ENCODE data around the gene HSD11B1L. TPM values are rescaled to one million over a fixed set of nuclear protein-coding genes. Genes with fewer than 3 reads are reported as not detected.
"Not testable (repeated sequence)": the region's sequence is repeated elsewhere in the genome, so short reads cannot be mapped to it uniquely, and the experiment has no call there.

Gene HSD11B1L
- total and polyA plus RNA-seq, 2 donors: 3.6 to 17.5 TPM

DNA sequence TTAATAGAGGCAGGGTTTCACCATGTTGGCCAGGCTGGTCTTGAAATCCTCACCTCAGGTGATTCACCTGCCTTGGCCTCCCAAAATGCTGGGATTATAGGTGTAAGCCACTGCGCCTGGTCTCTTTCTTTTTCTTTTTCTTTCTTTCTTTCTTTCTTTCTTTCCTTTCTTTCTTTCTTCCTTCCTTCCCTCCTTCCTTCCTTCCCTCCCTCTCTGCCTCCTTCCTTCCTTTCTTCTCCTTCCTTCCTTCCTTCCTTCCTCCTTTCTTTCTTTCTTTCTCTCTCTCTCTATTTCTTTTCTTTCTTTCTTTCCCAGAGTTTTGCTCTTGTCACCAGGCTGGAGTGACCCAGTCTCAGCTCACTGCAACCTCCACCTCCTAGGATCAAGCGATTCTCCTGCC lies 52.3 kb downstream of the HSD11B1L start:
- H3K36me3 ChIP-seq (ENCODE audit: insufficient read depth); H3K27ac ChIP-seq (ENCODE audit: low read depth); H3K4me3 ChIP-seq (ENCODE audit: low read depth, low read length); DNase-seq (ENCODE audit: extremely low spot score); H3K4me1 ChIP-seq (ENCODE audit: insufficient read depth): not testable (repeated sequence)
- 85% methylated on average over 2 of the region's 2 CpGs for WGBS

Other genes with a start within 250 kb of the HSD11B1L start
- gene ZNRF4, start 225.6 kb upstream of the HSD11B1L start, total RNA-seq: not detected
- gene ZNRF4, start 225.6 kb upstream of the HSD11B1L start, polyA plus RNA-seq: not detected
- gene TINCR, start 113.1 kb upstream of the HSD11B1L start, total RNA-seq: 1.6 TPM
- 0.85 TPM for gene TINCR, start 113.1 kb upstream of the HSD11B1L start, polyA plus RNA-seq
- 47.9 TPM for gene SAFB2, start 58.3 kb upstream of the HSD11B1L start, total RNA-seq
- 53.5 TPM for gene SAFB2, start 58.3 kb upstream of the HSD11B1L start, polyA plus RNA-seq
- 63.3 TPM for gene SAFB, start 57.9 kb upstream of the HSD11B1L start, total RNA-seq
- 69.3 TPM for gene SAFB, start 57.9 kb upstream of the HSD11B1L start, polyA plus RNA-seq
- 18.8 TPM for gene MICOS13, start 511 bp upstream of the HSD11B1L start, total RNA-seq
- gene MICOS13, start 511 bp upstream of the HSD11B1L start, polyA plus RNA-seq: 98.4 TPM
- 287 TPM for gene RPL36, start 9.3 kb downstream of the HSD11B1L start, total RNA-seq
- gene RPL36, start 9.3 kb downstream of the HSD11B1L start, polyA plus RNA-seq: 1,053 TPM
- 21.7 TPM for gene LONP1, start 39.1 kb downstream of the HSD11B1L start, total RNA-seq
- 58.9 TPM for gene LONP1, start 39.1 kb downstream of the HSD11B1L start, polyA plus RNA-seq
- gene CATSPERD, start 39.6 kb downstream of the HSD11B1L start, total RNA-seq: not detected
- gene CATSPERD, start 39.6 kb downstream of the HSD11B1L start, polyA plus RNA-seq: not detected
- 0.48 TPM for gene PRR22, start 103.7 kb downstream of the HSD11B1L start, total RNA-seq
- 2.3 TPM for gene PRR22, start 103.7 kb downstream of the HSD11B1L start, polyA plus RNA-seq
- gene DUS3L, start 110.1 kb downstream of the HSD11B1L start, total RNA-seq: 9.6 TPM
- 32.8 TPM for gene DUS3L, start 110.1 kb downstream of the HSD11B1L start, polyA plus RNA-seq
- 2.5 TPM for gene NRTN, start 124.0 kb downstream of the HSD11B1L start, total RNA-seq
- 9.8 TPM for gene NRTN, start 124.0 kb downstream of the HSD11B1L start, polyA plus RNA-seq
- gene FUT6, start 158.7 kb downstream of the HSD11B1L start, total RNA-seq: not detected
- 0.03 TPM for gene FUT6, start 158.7 kb downstream of the HSD11B1L start, polyA plus RNA-seq
- gene FUT3, start 170.4 kb downstream of the HSD11B1L start, total RNA-seq: 0.63 TPM
- 0.29 TPM for gene FUT3, start 170.4 kb downstream of the HSD11B1L start, polyA plus RNA-seq
- not detected for gene FUT5, start 189.5 kb downstream of the HSD11B1L start, total RNA-seq
- not detected for gene FUT5, start 189.5 kb downstream of the HSD11B1L start, polyA plus RNA-seq
- gene NDUFA11, start 222.8 kb downstream of the HSD11B1L start, total RNA-seq: 114 TPM
- 520 TPM for gene NDUFA11, start 222.8 kb downstream of the HSD11B1L start, polyA plus RNA-seq
- 10.7 TPM for gene VMAC, start 223.8 kb downstream of the HSD11B1L start, total RNA-seq
- 6.5 TPM for gene VMAC, start 223.8 kb downstream of the HSD11B1L start, polyA plus RNA-seq
- gene CAPS, start 233.2 kb downstream of the HSD11B1L start, total RNA-seq: 26.5 TPM
- gene CAPS, start 233.2 kb downstream of the HSD11B1L start, polyA plus RNA-seq: 41.9 TPM